T-cell (primary cell): ENCODE results near the gene RBM38. TPM values are rescaled to one million over a fixed set of nuclear protein-coding genes. Genes with fewer than 3 reads are reported as not detected.

ENCODE experiments used
- ATAC-seq, 4 experiments: fragments of 200-7000 bp in 3 of 4; fragments of 150-1000 bp in 1 of 4; cut with Tn5 transposase; replicated peaks in 1 of 4; 1 replicate in 3 of 4; 2 replicates in 1 of 4; pipeline ENCODE4 v1.10.0; 2021; ENCODE audit warnings: moderate library complexity in 3 of 4, mild to moderate bottlenecking in 2 of 4, moderate number of reproducible peaks in 1 of 4
- CTCF ChIA-PET, 2 donors: fragments of 300-600 bp; sonication (Branson Sonifier 250); formaldehyde crosslinking; loops; one replicate each; lab custom pipeline; 2022; ENCODE audit warnings: antibody characterized with exemption in 2 of 2; lab: Charles Lee
- POLR2A ChIA-PET, 2 donors: fragments of 300-600 bp; sonication (Branson Sonifier 250); formaldehyde crosslinking; loops; one replicate each; lab custom pipeline; 2022; ENCODE audit warnings: antibody characterized with exemption in 2 of 2; lab: Charles Lee
- DNase-seq, 35 experiments: peaks; one replicate each; pipeline versions ENCODE4 v3.0.0 to v3.0.0-alpha.2; 2013 to 2023
- H3K27ac ChIP-seq: one replicate; pipeline ENCODE4 v1.5.1; 2013; ENCODE audit warnings: low read length
- H3K27me3 ChIP-seq, 2 experiments: replicated peaks in 1 of 2; 1 replicate in 1 of 2; 2 replicates in 1 of 2; pipeline versions ENCODE4 v1.6.1 to v1.7.0; 2013; ENCODE audit warnings: low read length in 1 of 2, mixed read lengths in 1 of 2; ENCODE audit not compliant: control insufficient read depth in 2 of 2, insufficient read depth in 2 of 2; ENCODE audit errors: extremely low read depth in 1 of 2
- H3K36me3 ChIP-seq, 2 donors: 1 replicate in 1 of 2; 2 replicates in 1 of 2; pipeline versions ENCODE4 v1.6.1 to v1.7.0; 2013; ENCODE audit warnings: low read length in 1 of 2; ENCODE audit not compliant: control insufficient read depth in 2 of 2, insufficient read depth in 1 of 2; ENCODE audit errors: extremely low read depth in 1 of 2
- H3K4me1 ChIP-seq, 2 experiments: 1 replicate in 1 of 2; 2 replicates in 1 of 2; pipeline versions ENCODE4 v1.6.1 to v1.7.0; 2013; ENCODE audit warnings: low read length in 2 of 2, mixed read lengths in 1 of 2; ENCODE audit not compliant: insufficient read depth in 2 of 2, control insufficient read depth in 1 of 2; ENCODE audit errors: extremely low read depth in 1 of 2
- H3K4me3 ChIP-seq, 2 donors: 1 replicate in 1 of 2; 2 replicates in 1 of 2; pipeline versions ENCODE4 v1.5.1 to v1.7.0; 2013; ENCODE audit warnings: mild to moderate bottlenecking in 2 of 2, low read length in 1 of 2, moderate library complexity in 1 of 2; ENCODE audit not compliant: control insufficient read depth in 1 of 2; ENCODE audit errors: extremely low read depth in 1 of 2
- H3K9me3 ChIP-seq: 2 replicates; pipeline ENCODE4 v1.7.0; 2013
- H3K27ac Mint-ChIP-seq, 2 donors: one replicate each; pipeline ENCODE4 v1.8.0; 2020 to 2021; ENCODE audit warnings: mild to moderate bottlenecking in 2 of 2, mixed read lengths in 2 of 2
- H3K27me3 Mint-ChIP-seq, 2 donors: one replicate each; pipeline ENCODE4 v1.8.0; 2021 to 2022; ENCODE audit warnings: mixed read lengths in 2 of 2
- H3K36me3 Mint-ChIP-seq: one replicate; pipeline ENCODE4 v1.8.0; 2021; ENCODE audit warnings: mixed read lengths
- H3K4me1 Mint-ChIP-seq, 3 donors: one replicate each; pipeline ENCODE4 v1.8.0; 2020 to 2022; ENCODE audit warnings: mixed read lengths in 3 of 3, mild to moderate bottlenecking in 1 of 3
- H3K4me3 Mint-ChIP-seq, 3 donors: one replicate each; pipeline ENCODE4 v1.8.0; 2020 to 2022; ENCODE audit warnings: mild to moderate bottlenecking in 3 of 3, mixed read lengths in 3 of 3, moderate library complexity in 3 of 3
- H3K9me3 Mint-ChIP-seq, 3 donors: one replicate each; pipeline ENCODE4 v1.8.0; 2020 to 2022; ENCODE audit warnings: mixed read lengths in 3 of 3
- WGBS: methylation state at CpG from one replicate; pipeline ENCODE4 v1.1.5; 2013; ENCODE audit warnings: missing lambda C conversion rate; ENCODE audit not compliant: insufficient coverage; 5-methylcytosine and 5-hydroxymethylcytosine counted together
- total RNA-seq, 35 experiments: library from RNA in 6 of 35; stranded (reverse) in 6 of 35; fragments of 120-200 nt in 1 of 35; gene quantifications; one replicate each; pipeline versions ENCODE4 v1.2.1 to v1.2.4 and lab custom pipeline; 2013 to 2026

Gene RBM38
- total RNA-seq, 5 donors from 2014 or later (not counting 1 experiment from before 2014, with no cell fraction given) = 111 to 271 (median 124) TPM

DNA sequence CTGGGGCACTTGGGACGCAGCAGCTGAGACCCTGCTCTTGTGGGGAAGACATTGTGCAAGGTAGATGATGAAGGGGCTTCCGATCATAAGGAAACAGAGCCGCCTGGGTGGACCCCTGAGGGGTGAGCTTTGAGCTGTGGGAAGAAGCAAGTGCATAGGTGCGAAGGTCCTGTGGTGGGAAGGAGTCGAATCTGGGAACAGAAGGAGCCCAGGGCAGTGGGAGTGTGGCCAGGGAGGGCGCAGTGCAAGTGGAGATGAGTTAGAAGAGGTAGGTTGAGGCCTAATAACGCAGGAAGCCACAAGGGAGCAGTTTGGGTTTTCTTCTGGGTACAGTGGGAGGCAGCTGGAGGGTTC, 10.3 kb downstream of the RBM38 start:
- no peaks in the 10 kb centered on the region for H3K27me3 ChIP-seq
- no peaks in the 10 kb centered on the region for H3K9me3 Mint-ChIP-seq
- peak overlapping the region; percentile 39 to 94 (median 54) for H3K4me3 Mint-ChIP-seq
- H3K9me3 ChIP-seq = no peaks in the 10 kb centered on the region
- POLR2A ChIA-PET = interaction anchor here (1.5 to 1.6 kb wide), 2 partner anchors 10 to 12 kb away, joined by 6 to 7 read pairs; partner anchors contain the start of gene RBM38 (in 1 of the 2)
- no peaks in the 10 kb centered on the region for H3K27me3 Mint-ChIP-seq
- peak overlapping the region; percentile 97 to 100 for H3K27ac Mint-ChIP-seq
- H3K4me1 ChIP-seq = peaks cover 52 to 98% of the 10 kb centered on the region in 2 experiments
- CTCF ChIA-PET = no interaction called here
- H3K36me3 ChIP-seq = peaks cover 30 to 86% of the 10 kb centered on the region in 2 donors
- H3K4me3 ChIP-seq = no peak overlapping the region
- ATAC-seq (no peak), DNase-seq (no peak)
- H3K4me1 Mint-ChIP-seq = peaks cover 75 to 83% (median 81%) of the 10 kb centered on the region in 3 donors
- WGBS = 82% methylated on average over 6 of the region's 7 CpGs
- H3K27ac ChIP-seq = no peak overlapping the region
- H3K36me3 Mint-ChIP-seq = peaks cover 49% of the 10 kb centered on the region

GRCh38 chr20:57402206-57403125, 11.3 kb downstream of the RBM38 start:
- POLR2A ChIA-PET = interaction anchor here (1.5 to 1.6 kb wide), 2 partner anchors 11 kb away, joined by 6 to 7 read pairs; partner anchors contain the start of gene RBM38 (in 1 of the 2)
- ATAC-seq = no peak
- CTCF ChIA-PET = interaction anchor here in 1 of 2 donors (1.0 kb wide), 1 partner anchor 11 kb away, joined by 3 read pairs; the partner anchor contains the start of gene RBM38
- H3K4me3 Mint-ChIP-seq = peak overlapping the region in 1 of 3 donors; percentile 94
- no peaks in the 10 kb centered on the region for H3K9me3 Mint-ChIP-seq
- H3K9me3 ChIP-seq = no peaks in the 10 kb centered on the region
- H3K36me3 Mint-ChIP-seq = peaks cover 53% of the 10 kb centered on the region
- peak overlapping the region in 1 of 2 donors; percentile 19 for H3K4me3 ChIP-seq
- H3K27me3 Mint-ChIP-seq = no peaks in the 10 kb centered on the region
- DNase-seq = no peak
- peaks cover 24 to 84% of the 10 kb centered on the region in 2 donors for H3K36me3 ChIP-seq
- peaks cover 43 to 96% of the 10 kb centered on the region in 2 experiments for H3K4me1 ChIP-seq
- H3K4me1 Mint-ChIP-seq = peaks cover 72 to 78% (median 77%) of the 10 kb centered on the region in 3 donors
- peak overlapping the region; percentile 97 to 100 for H3K27ac Mint-ChIP-seq
- H3K27ac ChIP-seq = peak overlapping the region; percentile 7
- H3K27me3 ChIP-seq = no peaks in the 10 kb centered on the region
- WGBS = 94% methylated on average over 16 of the region's 32 CpGs

DNA sequence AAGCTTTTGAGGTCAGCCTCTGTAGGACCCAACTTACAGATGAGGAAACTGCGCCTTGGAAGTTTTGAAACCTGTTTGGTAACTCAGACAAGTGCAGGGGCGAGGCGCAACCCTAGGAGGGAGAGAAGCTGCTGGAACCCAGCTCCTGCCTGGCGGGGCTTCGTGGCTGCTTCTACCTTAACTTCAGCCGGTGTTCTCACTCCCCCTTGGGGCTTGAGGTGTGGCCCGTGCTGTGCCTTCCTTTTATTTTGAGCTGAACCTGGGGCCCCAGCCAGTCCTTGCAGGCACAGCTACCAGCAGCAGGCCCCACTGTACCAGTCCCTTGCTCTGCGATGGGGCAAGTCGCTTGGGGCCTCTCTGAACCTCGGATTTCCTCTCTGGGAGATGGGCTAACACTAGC, 12.0 kb downstream of the RBM38 start:
- no peak for DNase-seq
- H3K4me3 Mint-ChIP-seq = peak overlapping the region in 1 of 3 donors; percentile 94
- POLR2A ChIA-PET = interaction anchor here in 1 of 2 donors (0.5 to 1.6 kb wide), 3 partner anchors 12 to 20 kb away, joined by 4 to 16 read pairs (median 7); partner anchors contain the start of gene RBM38
- WGBS = 72% methylated on average over 8 of the region's 10 CpGs
- no peaks in the 10 kb centered on the region for H3K27me3 Mint-ChIP-seq
- peaks cover 56% of the 10 kb centered on the region for H3K36me3 Mint-ChIP-seq
- CTCF ChIA-PET = interaction anchor here in 1 of 2 donors (1.0 kb wide), 1 partner anchor 12 kb away, joined by 3 read pairs; the partner anchor contains the start of gene RBM38
- Histone ChIP-seq H3K9me3 (no peaks in the 10 kb centered on the region), H3K27me3 (no peaks in the 10 kb centered on the region), H3K4me3 (peak overlapping the region in 1 of 2 donors; percentile 19), H3K36me3 (peaks cover 23 to 88% of the 10 kb centered on the region in 2 donors), H3K4me1 (peaks cover 37 to 96% of the 10 kb centered on the region in 2 experiments), H3K27ac (peak overlapping the region; percentile 7)
- peaks cover 71 to 76% (median 75%) of the 10 kb centered on the region in 3 donors for H3K4me1 Mint-ChIP-seq
- no peaks in the 10 kb centered on the region for H3K9me3 Mint-ChIP-seq
- no peak for ATAC-seq
- H3K27ac Mint-ChIP-seq = peak overlapping the region; percentile 61 to 74

- H3K36me3 Mint-ChIP-seq = peaks cover 56% of the 10 kb centered on the region
- peak overlapping the region; percentile 17 for H3K27ac ChIP-seq
Observed at GRCh38 chr20:57404006-57404405, 12.8 kb downstream of the RBM38 start.

DNA sequence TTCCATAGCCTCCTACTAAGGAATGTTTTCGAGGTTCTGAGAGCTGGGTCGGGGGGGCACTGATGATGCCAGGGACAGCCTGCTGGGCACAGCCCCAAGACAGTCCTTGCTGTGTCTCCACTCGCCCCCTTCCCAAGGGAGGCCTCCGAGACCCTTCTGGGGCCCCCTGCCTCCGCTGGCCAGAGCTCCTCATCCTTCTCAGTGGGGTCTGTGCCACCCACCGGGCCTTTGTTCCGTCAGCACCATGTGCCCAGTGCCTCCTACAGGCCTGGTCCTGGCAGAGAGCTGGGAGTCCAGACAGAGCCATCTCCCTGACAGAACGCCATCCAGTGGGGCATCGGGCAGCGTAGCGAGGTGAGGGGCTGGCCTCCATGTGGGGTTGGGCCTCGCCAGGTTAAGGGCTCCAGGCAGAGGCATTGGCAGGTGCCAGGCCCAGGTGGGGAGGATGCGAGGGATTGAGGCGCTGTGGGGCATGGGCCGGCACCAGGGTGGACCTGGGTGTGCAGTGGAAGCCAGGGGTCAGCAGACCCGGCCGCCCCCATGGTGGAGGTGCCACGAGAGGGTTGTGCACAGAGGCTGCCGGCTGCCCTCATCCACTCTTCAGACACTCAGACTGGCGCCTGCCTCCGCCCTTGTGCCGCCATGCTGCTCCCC, 13.3 kb downstream of the RBM38 start:
- 92% methylated on average over 22 of the region's 22 CpGs for WGBS
- no peak for DNase-seq
- H3K27me3 ChIP-seq = no peaks in the 10 kb centered on the region
- no peaks in the 10 kb centered on the region for H3K9me3 Mint-ChIP-seq
- peaks cover 63 to 65% (median 64%) of the 10 kb centered on the region in 3 donors for H3K4me1 Mint-ChIP-seq
- peak in 1 of 4 experiments; percentile 2 for ATAC-seq
- peaks cover 55% of the 10 kb centered on the region for H3K36me3 Mint-ChIP-seq
- POLR2A ChIA-PET = interaction anchor here (0.6 to 1.2 kb wide), 5 partner anchors 8 to 940 kb away, joined by 3 to 4 read pairs (median 3); partner anchors contain the start of gene RBM38 (in 1 of the 2)
- H3K4me3 Mint-ChIP-seq = peak overlapping the region in 1 of 3 donors; percentile 94
- CTCF ChIA-PET = no interaction called here
- peak overlapping the region; percentile 17 for H3K27ac ChIP-seq
- peaks cover 28 to 88% of the 10 kb centered on the region in 2 experiments for H3K4me1 ChIP-seq
- H3K27me3 Mint-ChIP-seq = no peaks in the 10 kb centered on the region
- H3K27ac Mint-ChIP-seq = peak overlapping the region; percentile 43 to 74
- peaks cover 31 to 96% of the 10 kb centered on the region in 2 donors for H3K36me3 ChIP-seq
- H3K4me3 ChIP-seq = no peak overlapping the region
- H3K9me3 ChIP-seq = no peaks in the 10 kb centered on the region

More at GRCh38 chr20:57404006-57404405, 12.8 kb downstream of the RBM38 start:
- no peaks in the 10 kb centered on the region for H3K27me3 ChIP-seq
- H3K4me1 Mint-ChIP-seq = peaks cover 67 to 71% (median 68%) of the 10 kb centered on the region in 3 donors
- ATAC-seq = no peak
- H3K9me3 ChIP-seq = no peaks in the 10 kb centered on the region
- H3K27ac Mint-ChIP-seq = peak overlapping the region; percentile 59 to 74
- peaks cover 33 to 89% of the 10 kb centered on the region in 2 experiments for H3K4me1 ChIP-seq
- H3K9me3 Mint-ChIP-seq = no peaks in the 10 kb centered on the region
- H3K4me3 Mint-ChIP-seq = peak overlapping the region in 1 of 3 donors; percentile 94
- H3K36me3 ChIP-seq = peaks cover 27 to 93% of the 10 kb centered on the region in 2 donors
- no peaks in the 10 kb centered on the region for H3K27me3 Mint-ChIP-seq
- H3K4me3 ChIP-seq = no peak overlapping the region
- ChIA-PET POLR2A (interaction anchor here (0.7 to 1.2 kb wide), 3 partner anchors 8 to 13 kb away, joined by 3 to 4 read pairs (median 3); partner anchors contain the start of gene RBM38 (in 1 of the 2)), CTCF (no interaction called here)
- 92% methylated on average over 9 of the region's 11 CpGs for WGBS
- DNase-seq = no peak
